Activated CD4-positive, alpha-beta T cell treated with anti-CD3 and anti-CD28 coated beads, Interleukin-2, Interleukin-4, amounts not matched to agents 100 ng/mL and 50 ng/mL, durations not matched to agents 16 hours and 8 hours (primary cell): ENCODE results near the gene TNFRSF13B.
A peak's percentile ranks its signal among the peaks of the same experiment; 100 is the strongest.
"Not testable (repeated sequence)": the region's sequence is repeated elsewhere in the genome, so short reads cannot be mapped to it uniquely, and the experiment has no call there.

Experiments used
- DNase-seq: peaks from one replicate; pipeline ENCODE4 v3.0.0-alpha.2; 2020; ENCODE audit warnings: low spot score

The TNFRSF13B gene

GRCh38 chr17:16926571-16927451 is 45.1 kb downstream of the TNFRSF13B start:
- DNase-seq, result no peak

- no peak for DNase-seq
Measured at GRCh38 chr17:16926061-16926511, 45.8 kb downstream of the TNFRSF13B start.

DNA sequence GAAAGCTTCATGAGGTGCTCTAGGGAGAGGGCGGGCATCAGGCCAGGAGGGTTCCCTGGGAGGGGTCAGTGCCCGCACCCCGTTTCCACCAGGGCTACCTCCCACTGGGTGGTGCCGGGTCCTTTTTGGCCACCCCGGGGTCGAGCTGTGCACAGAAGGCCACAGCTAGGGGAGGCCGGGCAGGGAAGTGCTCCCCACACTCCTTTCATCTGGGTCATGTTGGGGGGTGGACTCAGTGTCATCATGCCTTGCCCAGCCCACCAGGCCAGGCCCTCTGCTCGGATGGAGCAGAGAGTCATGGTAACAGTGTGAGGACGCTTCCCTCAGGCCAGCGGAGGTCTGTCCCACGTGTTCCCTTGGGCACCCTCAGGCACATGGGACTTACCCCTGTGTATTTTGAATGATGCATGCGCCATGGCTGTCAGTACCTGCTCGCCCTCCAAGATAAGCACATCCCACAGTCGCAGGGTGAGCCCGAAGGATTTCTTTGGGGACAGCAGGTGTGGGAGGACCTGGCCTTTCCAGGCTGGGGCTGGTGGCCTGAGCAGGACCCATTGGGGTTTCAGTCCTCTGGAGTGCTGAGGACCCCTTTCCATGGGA is 46.4 kb downstream of the TNFRSF13B start:
- no peak for DNase-seq

GRCh38 chr17:16924696-16925440 is 47.0 kb downstream of the TNFRSF13B start:
- DNase-seq, result no peak

DNA sequence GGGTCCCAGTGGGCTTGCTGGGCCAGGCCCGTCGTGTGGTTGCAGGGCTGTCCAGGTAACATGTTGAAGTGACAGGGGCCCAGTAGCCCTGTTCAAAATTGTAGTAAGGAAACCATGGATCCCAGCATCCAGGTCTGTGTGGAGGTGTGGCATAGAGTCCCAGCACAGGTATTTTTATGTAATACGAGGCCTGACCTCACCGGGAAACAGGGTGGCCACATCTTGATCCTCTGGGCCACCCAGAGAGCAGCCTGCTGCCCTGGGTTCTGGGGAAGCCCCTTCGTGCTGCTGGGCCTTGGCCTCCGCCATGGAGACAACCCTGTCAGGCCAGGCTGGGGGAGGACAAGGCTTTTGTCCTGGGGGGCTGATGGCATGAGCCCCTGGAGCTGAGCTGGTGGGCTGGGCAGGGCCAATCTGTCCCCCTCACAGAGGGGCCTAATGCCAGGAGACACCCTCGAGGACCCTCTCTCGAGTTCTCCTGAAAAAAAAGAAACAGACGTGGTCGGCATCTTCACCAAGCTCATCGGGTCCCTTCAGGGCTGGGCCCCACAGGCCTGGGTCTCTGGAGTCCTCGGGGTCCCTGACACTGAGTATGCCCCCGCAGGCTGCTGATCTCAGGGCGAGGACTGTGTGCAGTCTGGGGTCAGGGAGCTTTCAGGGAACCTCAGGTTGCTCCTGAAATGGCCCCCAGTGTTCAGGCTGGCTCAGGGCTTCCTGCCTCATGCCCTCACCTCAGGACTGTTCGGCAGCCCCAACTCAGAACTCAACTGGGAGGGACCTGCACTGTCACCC is 47.8 kb downstream of the TNFRSF13B start:
- no peak for DNase-seq

DNA sequence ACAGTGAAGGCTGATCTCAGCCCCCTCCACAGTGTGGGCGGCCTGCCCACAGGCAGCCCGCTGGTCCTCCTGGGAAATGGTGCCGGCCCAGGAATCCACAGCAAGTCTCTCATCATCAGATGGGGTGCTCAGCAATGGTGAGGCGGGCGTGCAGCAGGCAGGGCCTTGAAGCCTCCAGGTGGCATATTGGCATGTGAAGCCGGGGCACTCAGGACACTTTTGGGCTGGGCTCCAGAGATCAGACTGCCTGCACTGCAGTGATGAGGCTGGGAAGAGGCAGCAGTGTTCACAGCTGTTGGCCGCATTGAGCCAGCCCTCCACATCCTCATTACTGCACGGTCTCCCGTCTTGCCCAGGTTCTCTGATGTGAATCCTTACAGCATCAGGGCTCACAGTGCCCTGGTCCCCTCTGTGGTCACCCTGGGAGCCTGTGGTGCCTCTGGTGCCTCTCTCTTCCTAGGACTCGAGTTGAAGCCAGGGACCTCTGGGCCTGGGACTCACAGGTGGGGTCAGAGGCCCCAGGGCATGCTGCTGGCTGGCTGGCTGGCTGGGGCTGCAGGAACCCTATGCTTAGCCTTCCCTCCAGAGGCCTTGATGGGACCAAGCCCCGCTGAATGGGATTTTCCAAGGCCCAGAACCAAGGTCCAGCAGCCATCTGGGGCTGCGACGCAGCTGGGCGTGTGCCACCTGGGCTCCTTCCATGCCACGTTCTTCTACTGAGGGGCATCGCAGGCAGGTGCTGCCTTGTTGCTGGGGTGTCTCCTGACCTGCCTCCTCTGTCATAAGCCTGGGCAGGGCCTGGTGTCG is 48.6 kb downstream of the TNFRSF13B start:
- DNase-seq, result no peak

DNA sequence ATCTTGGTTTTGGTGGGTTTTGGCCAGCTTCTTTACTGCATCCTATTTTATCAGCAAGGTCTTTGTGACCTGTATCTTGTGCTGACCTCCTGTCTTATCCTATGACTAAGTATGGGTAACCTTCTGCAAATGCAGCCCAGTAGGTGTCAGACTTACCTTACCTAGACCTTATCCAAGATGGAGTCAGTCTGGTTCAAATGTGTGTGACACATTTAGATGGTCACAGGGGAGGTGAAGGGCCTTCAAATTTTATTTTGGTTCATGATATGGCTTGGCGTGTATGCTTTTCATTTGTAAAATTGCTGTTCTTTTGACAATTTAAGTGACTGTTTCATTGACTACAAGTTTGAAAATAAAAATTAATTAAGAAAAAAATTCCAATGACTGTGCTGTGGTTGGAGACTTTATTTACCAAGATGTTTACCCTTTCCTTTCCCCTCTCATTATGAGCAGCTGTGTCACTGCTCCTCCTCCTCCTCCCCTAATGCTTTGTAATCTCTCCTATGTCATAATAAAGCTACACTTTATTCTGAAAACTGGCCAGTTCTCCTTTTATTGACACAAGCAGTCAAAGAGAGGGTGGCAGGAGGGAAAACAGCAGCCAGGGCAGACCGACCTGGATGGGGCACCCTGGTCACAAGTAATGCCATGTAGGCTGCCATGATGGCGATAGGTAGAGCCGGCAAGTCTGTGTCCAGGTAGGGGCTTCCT is 49.4 kb downstream of the TNFRSF13B start:
- peak; percentile 22 for DNase-seq

DNA sequence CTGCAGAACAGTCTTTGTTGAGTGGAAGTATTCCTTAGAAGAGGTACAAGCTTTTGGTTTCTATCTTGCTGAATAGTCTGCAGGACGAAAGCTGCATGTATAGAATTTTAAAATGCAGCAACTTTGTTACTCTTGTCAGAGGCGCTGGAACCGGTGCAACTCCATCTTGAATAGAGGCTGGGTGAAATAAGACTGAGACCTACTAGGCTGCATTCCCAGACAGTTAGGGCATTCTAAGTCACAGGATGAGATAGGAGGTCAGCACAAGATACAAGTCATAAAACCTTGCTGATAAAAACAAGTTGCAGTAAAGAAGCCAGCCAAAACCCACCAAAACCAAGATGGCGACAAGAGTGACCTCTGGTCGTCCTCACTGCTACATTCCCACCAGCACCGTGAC is 50.5 kb downstream of the TNFRSF13B start:
- not testable (repeated sequence) for DNase-seq

- no peak for DNase-seq
Measured at GRCh38 chr17:16920628-16921020, 51.3 kb downstream of the TNFRSF13B start.

- DNase-seq, result no peak
Measured at GRCh38 chr17:16919663-16920627, 52.0 kb downstream of the TNFRSF13B start.

DNA sequence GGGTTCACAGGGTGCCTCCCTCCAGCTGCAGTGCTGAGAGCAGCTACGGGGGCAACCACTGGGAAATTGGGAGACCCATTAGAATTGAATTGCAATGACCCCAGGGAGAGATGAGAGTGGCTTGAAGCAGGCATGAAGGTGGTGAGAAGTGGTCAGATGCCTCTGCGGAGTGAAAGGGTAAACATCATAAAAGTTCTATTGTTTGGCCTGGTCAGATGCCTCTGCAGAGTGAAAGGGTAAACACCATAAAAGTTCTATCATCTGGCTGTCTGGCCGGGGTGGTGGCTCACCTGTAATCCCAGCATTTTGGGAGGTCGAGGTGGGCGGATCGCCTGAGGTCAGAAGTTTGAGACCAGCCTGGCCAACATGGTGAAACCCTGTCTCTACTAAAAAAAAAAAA is 53.5 kb downstream of the TNFRSF13B start:
- DNase-seq, result no peak

DNA sequence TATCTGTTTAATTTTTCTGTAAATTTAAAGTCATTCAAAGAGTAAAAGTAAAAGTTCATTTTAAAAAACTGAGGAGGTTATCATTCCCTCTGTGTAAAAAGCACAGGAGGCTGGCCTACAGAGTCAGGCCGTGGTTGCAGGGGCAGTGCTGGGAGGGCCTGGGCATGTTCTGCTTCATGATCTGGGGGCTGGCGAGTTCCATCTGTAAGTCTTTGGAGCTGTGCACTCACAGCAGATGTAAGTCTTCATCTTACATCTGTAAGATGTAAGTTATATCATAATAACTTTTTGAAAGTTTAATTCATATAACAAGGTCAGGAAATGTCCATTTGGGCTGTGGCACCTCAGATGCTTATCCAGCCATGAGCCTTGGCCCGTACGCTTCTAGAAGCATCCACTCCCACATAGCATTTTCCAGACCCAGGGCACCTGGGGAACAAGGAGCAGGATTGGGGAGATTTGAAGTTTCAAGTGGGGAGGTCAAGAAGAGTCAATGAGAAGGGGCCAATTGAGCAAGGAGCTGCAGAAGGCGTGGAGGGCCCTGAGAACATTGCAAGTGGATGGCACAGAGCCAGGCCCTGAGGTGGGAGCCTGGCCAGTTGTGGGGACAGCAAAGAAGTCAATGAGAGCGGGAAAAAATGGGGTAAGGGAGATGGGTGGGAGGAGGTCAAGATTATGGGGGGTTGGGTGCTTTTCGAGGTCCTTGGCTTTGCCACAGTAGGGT is 54.1 kb downstream of the TNFRSF13B start:
- DNase-seq, result no peak

- no peak for DNase-seq
Measured at GRCh38 chr17:16916557-16916920, 55.4 kb downstream of the TNFRSF13B start.

DNA sequence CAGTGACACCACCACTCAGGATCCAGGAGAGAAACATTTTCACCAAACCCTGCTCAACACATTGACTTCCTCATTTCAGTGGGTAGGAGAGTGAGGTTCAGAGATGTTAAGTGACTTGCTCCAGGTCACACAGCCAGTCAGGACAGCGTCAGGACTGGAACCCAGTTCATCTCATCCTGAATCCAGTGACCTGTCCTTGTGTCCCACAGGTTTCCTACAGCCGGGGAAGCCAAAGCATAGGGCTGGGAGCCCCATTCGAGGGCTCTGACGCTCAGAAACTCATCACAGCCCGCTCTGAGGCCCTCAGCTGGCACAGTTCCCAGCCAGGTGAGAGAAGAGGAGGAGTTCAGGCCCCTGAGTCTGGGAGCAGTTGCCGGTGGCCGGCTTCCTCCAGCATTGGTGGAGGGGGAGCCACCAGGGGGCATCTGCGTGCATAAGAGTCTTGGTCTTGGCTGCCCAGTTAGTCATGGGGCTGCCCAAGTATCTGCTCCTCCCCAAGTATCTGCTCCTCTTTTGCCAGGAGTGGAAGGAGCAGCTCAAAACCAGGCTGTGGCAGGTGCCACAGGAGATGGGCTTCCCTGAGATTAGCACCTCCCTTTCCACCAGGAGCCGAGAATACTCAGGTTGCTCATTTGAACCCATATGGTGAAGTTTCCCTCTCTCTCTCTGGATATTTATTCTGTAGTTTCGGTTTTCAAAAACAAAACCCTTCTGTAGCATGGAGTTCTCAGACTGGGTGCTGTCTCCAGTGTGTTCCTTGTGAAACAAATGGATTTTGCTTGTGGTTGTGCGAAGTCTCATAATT is 56.0 kb downstream of the TNFRSF13B start:
- peak; percentile 19 for DNase-seq

DNA sequence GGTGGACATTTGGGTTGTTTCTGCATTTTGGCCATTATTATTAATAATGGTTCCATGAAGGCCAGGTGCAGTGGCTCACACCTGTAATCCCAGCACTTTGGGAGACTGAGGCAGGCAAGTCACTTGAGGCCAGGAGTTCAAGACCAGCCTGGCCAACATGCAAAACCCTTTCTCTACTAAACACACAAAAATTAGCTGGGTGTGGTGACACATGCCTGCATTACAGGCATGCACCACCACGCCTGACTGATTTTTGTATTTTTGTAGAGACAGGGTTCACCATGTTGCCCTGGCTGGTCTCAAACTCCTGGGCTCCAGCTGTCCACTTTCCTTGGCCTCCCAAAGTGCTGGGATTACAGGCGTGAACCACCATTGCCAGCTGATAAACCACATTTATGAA is 58.5 kb downstream of the TNFRSF13B start:
- no peak for DNase-seq

DNA sequence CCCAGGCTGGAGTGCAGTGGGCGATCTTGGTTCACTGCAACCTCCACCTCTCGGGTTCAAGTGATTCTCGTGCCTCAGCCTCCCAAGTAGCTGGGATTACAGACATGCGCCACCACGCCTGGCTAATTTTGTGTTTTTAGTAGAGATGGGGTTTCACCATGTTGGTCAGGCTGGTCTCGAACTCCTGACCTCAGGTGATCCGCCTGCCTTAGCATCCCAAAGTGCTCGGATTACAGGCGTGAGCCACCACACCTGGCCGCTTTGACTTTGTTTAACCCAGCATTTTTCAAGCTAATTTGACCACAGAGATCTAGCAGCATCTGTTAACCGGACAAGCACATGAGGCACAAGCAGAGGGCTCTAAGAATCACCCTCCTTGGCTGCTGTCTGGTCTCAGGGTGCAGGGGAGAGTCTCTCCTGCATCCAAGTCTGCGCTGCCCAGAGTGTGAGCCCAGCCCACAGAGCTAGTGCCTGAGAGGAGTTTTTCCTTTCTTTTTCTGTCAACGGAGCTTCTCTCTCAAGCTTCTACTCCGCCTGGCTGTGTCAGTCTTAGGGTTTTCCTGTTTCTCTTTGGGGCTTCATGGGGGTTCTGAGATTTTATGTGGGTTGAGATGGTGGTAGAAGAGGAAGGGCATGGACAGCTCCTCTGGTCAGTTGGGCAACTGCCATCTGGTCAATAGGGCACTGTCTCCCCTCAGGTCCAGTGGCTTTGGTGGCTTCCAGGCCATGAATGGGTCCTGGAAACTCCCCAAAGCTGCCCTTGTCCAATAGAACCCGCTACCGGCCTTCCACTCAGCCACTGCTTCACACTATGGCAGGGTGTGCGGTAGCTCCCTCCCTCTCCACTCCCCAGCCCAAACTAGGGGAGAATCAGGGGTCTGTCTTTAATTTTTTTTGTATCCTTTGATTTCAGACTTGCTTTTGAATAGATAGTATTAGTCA is 59.6 kb downstream of the TNFRSF13B start:
- no peak for DNase-seq
